Measurements from ENCODE around the gene OR5B21.

OR5B21 gene

DNA sequence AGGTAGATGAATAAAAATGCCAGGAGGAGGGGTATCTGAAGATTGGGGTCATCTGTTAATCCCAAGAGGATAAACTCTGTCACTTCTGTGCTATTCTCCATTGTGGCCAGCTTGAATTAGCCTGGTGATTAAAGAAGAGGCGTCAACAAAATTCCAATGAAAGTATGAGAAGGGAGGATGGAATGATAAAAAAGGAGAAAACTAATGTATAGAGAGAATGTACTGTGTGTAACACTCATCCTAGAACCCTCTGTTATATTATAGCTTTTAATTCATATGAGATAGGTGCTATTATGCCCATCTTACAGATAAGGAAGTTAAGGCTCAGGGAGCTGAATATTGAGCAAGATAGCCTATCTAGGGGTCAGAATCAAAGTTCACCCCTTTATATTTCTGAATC, at the start of gene OR5B21:
OR5B21 (minus strand) TSS at position 101 of the 400 bp plus-strand sequence; CDS start at position 101, 0 bp downstream.
- DNase-seq (ENCODE audit: low read depth) = no peak
- TF ChIP-seq, protein P1, sequence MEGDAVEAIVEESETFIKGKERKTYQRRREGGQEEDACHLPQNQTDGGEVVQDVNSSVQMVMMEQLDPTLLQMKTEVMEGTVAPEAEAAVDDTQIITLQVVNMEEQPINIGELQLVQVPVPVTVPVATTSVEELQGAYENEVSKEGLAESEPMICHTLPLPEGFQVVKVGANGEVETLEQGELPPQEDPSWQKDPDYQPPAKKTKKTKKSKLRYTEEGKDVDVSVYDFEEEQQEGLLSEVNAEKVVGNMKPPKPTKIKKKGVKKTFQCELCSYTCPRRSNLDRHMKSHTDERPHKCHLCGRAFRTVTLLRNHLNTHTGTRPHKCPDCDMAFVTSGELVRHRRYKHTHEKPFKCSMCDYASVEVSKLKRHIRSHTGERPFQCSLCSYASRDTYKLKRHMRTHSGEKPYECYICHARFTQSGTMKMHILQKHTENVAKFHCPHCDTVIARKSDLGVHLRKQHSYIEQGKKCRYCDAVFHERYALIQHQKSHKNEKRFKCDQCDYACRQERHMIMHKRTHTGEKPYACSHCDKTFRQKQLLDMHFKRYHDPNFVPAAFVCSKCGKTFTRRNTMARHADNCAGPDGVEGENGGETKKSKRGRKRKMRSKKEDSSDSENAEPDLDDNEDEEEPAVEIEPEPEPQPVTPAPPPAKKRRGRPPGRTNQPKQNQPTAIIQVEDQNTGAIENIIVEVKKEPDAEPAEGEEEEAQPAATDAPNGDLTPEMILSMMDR (IDR thresholded peaks at IDR 0.05; ENCODE audit: low read length, missing control alignments) = no peak
- no peak within 1 kb of the TSS for H3K4me3 ChIP-seq (replicated peaks; ENCODE audit: low read depth, low read length)

DNA sequence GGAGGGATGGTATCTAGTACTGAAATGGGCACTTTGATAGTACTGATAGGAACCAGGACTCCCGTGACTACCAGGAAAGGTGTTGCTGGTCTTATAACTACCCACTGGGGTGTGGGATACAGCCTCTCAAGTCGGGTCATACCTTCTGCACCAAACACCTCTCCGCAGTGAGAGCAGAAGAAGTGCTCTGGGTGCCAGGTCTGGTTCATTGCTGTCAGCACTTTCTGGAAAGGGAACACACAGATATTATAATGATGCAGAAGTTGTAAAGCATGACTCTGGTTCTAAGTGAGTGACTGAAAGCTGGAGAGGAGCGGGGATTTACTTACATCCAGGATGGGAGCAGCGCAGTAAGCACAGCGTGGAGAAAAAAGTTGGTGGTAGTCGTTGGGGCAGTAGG, 41.7 kb upstream of the OR5B21 start:
- no peak for DNase-seq (ENCODE audit: low read depth)
- TF ChIP-seq, protein P1 (IDR thresholded peaks at IDR 0.05; ENCODE audit: low read length, missing control alignments) = no peak
- no peak overlapping the region for H3K4me3 ChIP-seq (replicated peaks; ENCODE audit: low read depth, low read length)

DNA sequence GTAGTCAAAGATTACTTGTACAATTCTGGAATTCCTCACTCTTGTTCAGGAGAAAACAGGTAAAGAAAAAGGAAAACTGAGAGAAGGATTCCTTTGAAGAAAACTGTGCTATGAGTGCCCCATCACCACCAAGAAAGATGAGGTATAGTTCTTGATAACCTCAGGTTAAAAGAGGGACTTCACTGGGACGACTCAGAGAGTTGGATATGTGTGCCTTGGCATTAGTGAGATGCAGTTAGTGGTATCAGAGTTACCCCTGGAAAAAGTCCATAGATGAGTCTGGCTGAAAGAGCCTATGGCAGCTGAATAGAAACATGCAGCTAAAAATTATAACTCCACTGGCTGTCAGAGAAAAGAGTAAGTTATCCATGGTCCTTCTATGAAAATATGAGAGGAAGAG, 38.9 kb upstream of the OR5B21 start:
- H3K4me3 ChIP-seq (replicated peaks; ENCODE audit: low read depth, low read length) = no peak overlapping the region
- TF ChIP-seq, protein P1 (IDR thresholded peaks at IDR 0.05; ENCODE audit: low read length, missing control alignments) = no peak
- no peak for DNase-seq (ENCODE audit: low read depth)

DNA sequence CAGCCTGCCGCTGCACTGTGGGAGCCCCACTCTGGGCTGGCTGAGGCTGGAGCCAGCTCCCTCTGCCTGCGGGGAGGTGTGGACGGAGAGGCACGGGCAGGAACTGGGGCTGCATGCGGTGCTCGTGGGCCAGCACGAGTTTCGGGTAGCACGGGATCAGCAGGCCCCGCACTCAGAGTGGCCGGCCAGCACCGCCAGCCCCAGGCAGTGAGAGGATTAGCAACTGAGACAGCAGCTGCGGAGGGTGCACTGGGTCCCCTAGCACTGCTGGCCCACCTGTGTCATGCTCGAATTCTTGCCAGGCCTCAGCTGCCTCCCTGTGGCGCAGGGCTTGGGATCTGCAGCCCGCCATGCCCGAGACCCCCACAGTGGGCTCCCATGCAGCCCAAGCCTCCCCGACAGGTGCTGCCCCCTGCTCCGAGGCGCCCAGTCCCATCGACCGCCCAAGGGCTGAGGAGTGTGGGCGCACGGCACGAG, 24.0 kb upstream of the OR5B21 start:
- no peak overlapping the region for H3K4me3 ChIP-seq (replicated peaks; ENCODE audit: low read depth, low read length)
- no peak for DNase-seq (ENCODE audit: low read depth)
- TF ChIP-seq, protein P1 (IDR thresholded peaks at IDR 0.05; ENCODE audit: low read length, missing control alignments) = no peak

DNA sequence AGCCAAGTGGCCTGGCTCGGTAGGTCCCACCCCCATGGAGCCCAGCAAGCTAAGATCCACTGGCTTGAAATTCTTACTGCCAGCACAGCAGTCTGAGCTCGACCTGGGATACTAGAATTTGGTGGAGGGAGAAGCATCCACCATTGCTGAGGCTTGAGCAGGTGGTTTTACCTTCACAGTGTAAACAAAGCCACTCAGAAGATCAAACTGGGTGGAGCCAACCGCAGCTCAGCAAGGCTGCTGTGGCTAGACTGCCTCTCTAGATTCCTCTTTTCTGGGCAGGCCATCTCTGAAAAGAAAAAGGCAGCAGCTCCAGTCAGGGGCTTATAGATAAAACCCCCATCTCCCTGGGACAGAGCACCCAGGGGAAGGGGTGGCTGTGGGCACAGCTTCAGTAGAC, 22.3 kb upstream of the OR5B21 start:
- H3K4me3 ChIP-seq (replicated peaks; ENCODE audit: low read depth, low read length) = no peak overlapping the region
- TF ChIP-seq, protein P1 (IDR thresholded peaks at IDR 0.05; ENCODE audit: low read length, missing control alignments) = no peak
- DNase-seq (ENCODE audit: low read depth) = no peak

DNA sequence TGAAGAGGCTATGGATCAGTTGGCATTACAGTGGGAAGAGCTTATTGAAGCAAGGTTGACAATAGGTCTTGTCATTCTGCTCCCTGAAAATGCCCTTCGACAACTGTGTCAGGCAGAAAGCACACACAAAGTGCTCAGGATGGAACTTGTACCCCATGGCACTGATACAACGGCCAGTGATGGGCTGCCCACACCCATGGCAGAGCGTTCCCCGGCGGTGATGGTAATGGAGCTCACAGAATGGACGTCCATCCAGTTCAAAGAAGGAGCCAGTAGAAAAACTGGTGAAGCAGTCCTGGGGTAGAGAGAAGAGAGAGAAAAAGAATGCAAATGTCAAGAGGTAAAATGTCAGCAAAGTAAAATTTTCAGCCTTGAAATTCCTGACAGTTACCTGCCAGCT, 19.5 kb upstream of the OR5B21 start:
- TF ChIP-seq, protein P1 (IDR thresholded peaks at IDR 0.05; ENCODE audit: low read length, missing control alignments) = no peak
- H3K4me3 ChIP-seq (replicated peaks; ENCODE audit: low read depth, low read length) = no peak overlapping the region
- DNase-seq (ENCODE audit: low read depth) = no peak

DNA sequence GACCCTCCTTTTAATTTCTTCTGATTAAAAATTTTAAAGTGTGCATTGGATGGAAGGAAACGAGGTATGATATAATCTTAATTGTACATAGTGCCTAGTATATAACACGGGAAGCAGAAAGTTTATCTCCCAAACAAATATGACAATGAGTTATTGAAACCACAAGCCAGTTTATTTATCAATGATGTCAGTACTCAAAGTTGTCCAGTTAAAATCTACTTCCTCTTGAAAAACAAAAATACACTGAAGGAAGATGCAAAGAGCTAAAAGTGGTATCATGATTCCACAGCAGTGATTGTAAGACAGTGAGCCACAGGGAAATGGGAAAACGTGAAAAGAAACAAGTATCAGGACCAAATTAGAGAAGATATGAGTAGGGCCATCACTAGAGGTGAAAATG, 18.8 kb upstream of the OR5B21 start:
- no peak for DNase-seq (ENCODE audit: low read depth)
- no peak overlapping the region for H3K4me3 ChIP-seq (replicated peaks; ENCODE audit: low read depth, low read length)
- TF ChIP-seq, protein P1 (IDR thresholded peaks at IDR 0.05; ENCODE audit: low read length, missing control alignments) = no peak

Data from fibroblast of pulmonary artery (primary cell).